Aorta (tissue), 5 donors: ENCODE results near the gene ASB13. TPM values are rescaled to one million over a fixed set of nuclear protein-coding genes. Genes with fewer than 3 reads are reported as not detected.
A peak's percentile ranks its signal among the peaks of the same experiment; 100 is the strongest.

ENCODE experiments used
- ATAC-seq: fragments of 200-7000 bp; cut with Tn5 transposase; one replicate; pipeline ENCODE4 v1.9.1; 2022; ENCODE audit warnings: moderate library complexity; ENCODE audit not compliant: low FRiP score
- DNase-seq, 2 donors: peaks; one replicate each; pipeline ENCODE4 v3.0.0-alpha.2; 2020
- H3K27ac ChIP-seq, 2 donors: one replicate each; pipeline ENCODE4 v1.5.1; 2013; ENCODE audit warnings: low read length in 2 of 2, mild to moderate bottlenecking in 2 of 2, moderate library complexity in 2 of 2, control low read depth in 1 of 2, inconsistent platforms in 1 of 2, low read depth in 1 of 2
- H3K27me3 ChIP-seq, 2 donors: one replicate each; pipeline ENCODE4 v1.6.1; 2013; ENCODE audit warnings: control low read depth in 1 of 2, low read length in 1 of 2, mild to moderate bottlenecking in 1 of 2, moderate library complexity in 1 of 2; ENCODE audit not compliant: insufficient read depth in 2 of 2, control insufficient read depth in 1 of 2
- H3K36me3 ChIP-seq, 2 donors: one replicate each; pipeline ENCODE4 v1.6.1; 2013; ENCODE audit warnings: control low read depth in 1 of 2, low read length in 1 of 2, mild to moderate bottlenecking in 1 of 2; ENCODE audit not compliant: insufficient read depth in 2 of 2, control insufficient read depth in 1 of 2
- H3K4me1 ChIP-seq, 2 donors: one replicate each; pipeline ENCODE4 v1.6.1; 2013; ENCODE audit warnings: low read length in 2 of 2, control low read depth in 1 of 2, mild to moderate bottlenecking in 1 of 2, moderate library complexity in 1 of 2; ENCODE audit not compliant: insufficient read depth in 2 of 2, control insufficient read depth in 1 of 2
- H3K4me3 ChIP-seq, 2 donors: one replicate each; pipeline ENCODE4 v1.5.1; 2013; ENCODE audit warnings: low read length in 2 of 2, control low read depth in 1 of 2, mild to moderate bottlenecking in 1 of 2
- H3K9me3 ChIP-seq: one replicate; pipeline ENCODE4 v1.6.1; 2013; ENCODE audit warnings: mild to moderate bottlenecking, low read length; ENCODE audit not compliant: control insufficient read depth
- WGBS, 2 donors: extraction: QIAGEN DNeasy Blood & Tissue Kit; methylation state at CpG; one replicate each; pipeline ENCODE4 v1.1.7; 2013; 5-methylcytosine and 5-hydroxymethylcytosine counted together
- intact Hi-C, 2 donors: fragments of 100-400 bp; cut with DNase I; formaldehyde crosslinking; loops; one replicate each; pipeline versions ENCODE4 v1.14.2 to v1.15.0; 2022
- polyA plus RNA-seq, 2 donors: library from polyadenylated mRNA; stranded (reverse); fragments of 200-250 nt; gene quantifications; one replicate each; pipeline ENCODE4 v1.2.3, GENCODE V29; 2013
- total RNA-seq, 2 donors: library from RNA; stranded (reverse); fragmentation: NEBNext Ultra II Directional; extraction: Animal tissue kit (Norgen Biotek cat#: 25700); gene quantifications; one replicate each; pipeline ENCODE4 v1.2.1, GENCODE V29; 2021
- donor health status: healthy with polysubstance abuse.
- donor health status: Bipolar disorder and iron deficiency.
- donor health status: DM: no; HTN: no; CAD: no.
- donor health status: DM: no; HTN: no; CAD: no.
- donor health status: DM: yes; HTN: yes; CAD: no.

ASB13 gene
- total and polyA plus RNA-seq, 4 donors, result 19.2 to 35.1 (median 24.1) TPM

DNA sequence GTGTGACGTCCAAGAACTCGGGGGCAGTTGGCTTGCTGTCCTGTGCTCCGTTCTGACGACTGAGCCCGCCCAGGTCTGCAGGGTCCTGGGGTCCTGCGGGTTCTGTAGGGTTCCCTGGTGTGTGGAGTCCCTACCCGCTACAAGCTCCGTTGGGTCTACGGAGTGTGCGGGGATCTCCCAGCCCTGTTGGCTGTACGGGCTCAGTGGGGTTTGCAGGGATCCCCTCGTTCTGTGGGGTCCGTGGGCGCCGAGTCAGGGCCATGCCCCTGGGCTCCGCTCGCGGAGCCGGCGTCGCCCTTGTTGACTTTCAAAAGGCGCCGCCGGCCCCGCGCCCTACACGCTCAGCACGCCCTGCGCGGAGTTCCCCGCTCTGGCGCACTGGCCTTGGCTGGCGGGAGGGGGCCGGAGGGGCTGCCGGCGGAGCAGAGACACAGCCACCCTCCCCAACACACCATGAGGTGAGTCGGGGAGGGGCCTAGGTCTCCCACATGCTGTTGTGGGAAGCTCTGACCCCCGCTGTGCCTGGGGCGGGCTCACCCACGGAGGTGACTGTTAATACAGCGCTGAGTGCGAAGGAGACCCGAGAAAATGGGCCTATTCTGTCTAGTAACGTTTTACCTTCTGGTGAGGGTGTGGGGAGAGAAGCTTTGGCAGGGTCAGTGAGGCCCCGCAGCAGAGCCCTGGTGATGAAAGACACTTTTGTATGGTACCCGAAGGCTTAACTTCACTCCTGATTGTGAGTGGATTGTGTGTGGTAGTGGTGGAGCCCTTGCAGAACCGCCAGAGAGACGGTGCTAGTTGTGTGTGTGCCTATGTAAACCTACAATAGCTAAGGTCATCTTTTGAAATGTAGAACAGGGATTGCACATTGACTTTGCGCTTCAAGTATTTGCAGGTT, 26.3 kb upstream of the ASB13 start:
- WGBS, 2 donors, result 6 to 8% methylated on average over 49 of the region's 49 CpGs
- Histone ChIP-seq H3K27me3 (no peaks in the 10 kb centered on the region), H3K36me3 (no peaks in the 10 kb centered on the region), H3K27ac (no peak overlapping the region), H3K9me3 (no peaks in the 10 kb centered on the region), H3K4me3 (peak overlapping the region; percentile 15 to 59), H3K4me1 (peaks cover 0 to 6% of the 10 kb centered on the region in 2 donors)
- ATAC-seq, result peak; percentile 89
- intact Hi-C loops, result no loop called here
- DNase-seq, result peak; percentile 66 to 83

DNA sequence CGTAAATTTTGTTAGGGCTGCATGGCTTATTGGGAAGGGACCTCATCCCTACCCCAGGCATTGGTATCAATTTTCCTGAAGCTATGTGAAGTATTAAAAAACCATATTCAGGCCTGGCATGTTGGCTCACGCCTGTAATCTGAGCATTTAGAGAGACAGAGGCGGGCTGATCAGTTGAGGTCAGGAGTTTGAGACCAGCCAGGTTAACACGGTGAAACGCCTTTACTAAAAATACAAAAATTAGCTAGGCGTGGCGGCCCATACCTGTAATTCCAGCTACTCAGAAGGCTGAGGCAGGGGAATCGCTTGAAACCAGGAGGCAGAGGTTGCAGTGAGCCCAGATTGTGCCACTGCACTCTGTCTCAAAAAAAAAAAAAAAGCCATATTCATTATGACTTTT, 25.4 kb upstream of the ASB13 start:
- 88 to 90% methylated on average over 8 of the region's 8 CpGs for WGBS, 2 donors
- intact Hi-C loops, result no loop called here
- no peaks in the 10 kb centered on the region for H3K27me3 ChIP-seq
- peaks cover 0 to 6% of the 10 kb centered on the region in 2 donors for H3K4me1 ChIP-seq
- no peak overlapping the region for H3K4me3 ChIP-seq
- DNase-seq (no peak), ATAC-seq (no peak)
- no peak overlapping the region for H3K27ac ChIP-seq
- H3K9me3 ChIP-seq, result no peaks in the 10 kb centered on the region
- H3K36me3 ChIP-seq, result no peaks in the 10 kb centered on the region

DNA sequence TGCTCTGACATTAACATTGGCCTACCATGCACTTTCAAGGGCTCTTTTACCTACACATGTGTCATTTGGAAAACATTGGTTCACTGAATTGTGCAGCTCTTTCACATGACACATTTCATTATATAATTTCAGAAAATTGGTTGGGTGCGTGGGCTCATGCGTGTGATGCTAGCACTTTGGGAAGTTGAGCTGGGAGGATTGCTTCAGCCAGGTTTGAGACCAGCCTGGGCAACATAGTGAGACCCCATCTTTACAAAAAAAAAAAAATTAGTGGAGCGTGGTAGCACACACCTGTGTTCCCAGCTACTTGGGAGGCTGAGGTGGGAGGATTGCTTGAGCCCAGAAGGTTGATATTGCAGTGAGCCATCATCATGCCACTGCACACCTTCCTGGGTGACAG, 22.2 kb upstream of the ASB13 start:
- intact Hi-C loops, result loop anchor here (5.0 to 10.0 kb wide), 3 partner anchors 126 to 241 kb away; partner anchors contain the start of gene GDI2 (in 1 of the 2)
- 97 to 100% methylated on average over 3 of the region's 3 CpGs for WGBS, 2 donors
- no peaks in the 10 kb centered on the region for H3K36me3 ChIP-seq
- DNase-seq, result no peak
- H3K4me3 ChIP-seq, result no peak overlapping the region
- no peaks in the 10 kb centered on the region for H3K9me3 ChIP-seq
- H3K27ac ChIP-seq, result no peak overlapping the region
- no peaks in the 10 kb centered on the region for H3K27me3 ChIP-seq
- no peak for ATAC-seq
- H3K4me1 ChIP-seq, result peaks cover 0 to 6% of the 10 kb centered on the region in 2 donors

DNA sequence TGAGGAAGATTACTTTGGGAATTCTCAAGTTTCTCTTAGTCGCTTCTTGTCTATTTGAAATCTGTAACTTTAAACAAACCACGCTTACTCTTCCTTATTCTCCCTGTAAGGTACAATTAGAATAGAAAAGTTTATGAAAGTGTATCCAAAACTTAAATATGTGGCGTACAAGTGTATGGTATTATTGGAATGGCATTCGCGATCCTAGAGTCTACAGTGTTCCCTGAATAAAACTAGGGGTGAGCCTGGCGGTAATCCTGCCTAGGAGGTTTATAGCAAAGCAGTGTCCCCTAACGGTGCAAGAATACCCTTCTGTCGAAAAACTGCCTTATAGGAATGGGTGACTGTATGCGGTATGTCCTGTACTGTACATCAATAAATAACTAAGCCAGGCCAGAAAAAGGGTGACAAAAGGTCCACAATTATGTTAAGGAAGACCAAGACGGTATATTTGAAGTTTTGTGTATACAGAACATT, 19.4 kb upstream of the ASB13 start:
- H3K4me1 ChIP-seq, result no peaks in the 10 kb centered on the region
- H3K4me3 ChIP-seq, result peak overlapping the region; percentile 81 to 90
- H3K27me3 ChIP-seq, result no peaks in the 10 kb centered on the region
- no peaks in the 10 kb centered on the region for H3K9me3 ChIP-seq
- peak overlapping the region; percentile 49 to 66 for H3K27ac ChIP-seq
- 1 to 2% methylated on average over 10 of the region's 10 CpGs for WGBS, 2 donors
- intact Hi-C loops, result loop anchor here (5.0 to 10.0 kb wide), 3 partner anchors 129 to 239 kb away; partner anchors contain the start of gene GDI2 (in 1 of the 2)
- no peaks in the 10 kb centered on the region for H3K36me3 ChIP-seq
- ATAC-seq, result no peak
- no peak for DNase-seq

DNA sequence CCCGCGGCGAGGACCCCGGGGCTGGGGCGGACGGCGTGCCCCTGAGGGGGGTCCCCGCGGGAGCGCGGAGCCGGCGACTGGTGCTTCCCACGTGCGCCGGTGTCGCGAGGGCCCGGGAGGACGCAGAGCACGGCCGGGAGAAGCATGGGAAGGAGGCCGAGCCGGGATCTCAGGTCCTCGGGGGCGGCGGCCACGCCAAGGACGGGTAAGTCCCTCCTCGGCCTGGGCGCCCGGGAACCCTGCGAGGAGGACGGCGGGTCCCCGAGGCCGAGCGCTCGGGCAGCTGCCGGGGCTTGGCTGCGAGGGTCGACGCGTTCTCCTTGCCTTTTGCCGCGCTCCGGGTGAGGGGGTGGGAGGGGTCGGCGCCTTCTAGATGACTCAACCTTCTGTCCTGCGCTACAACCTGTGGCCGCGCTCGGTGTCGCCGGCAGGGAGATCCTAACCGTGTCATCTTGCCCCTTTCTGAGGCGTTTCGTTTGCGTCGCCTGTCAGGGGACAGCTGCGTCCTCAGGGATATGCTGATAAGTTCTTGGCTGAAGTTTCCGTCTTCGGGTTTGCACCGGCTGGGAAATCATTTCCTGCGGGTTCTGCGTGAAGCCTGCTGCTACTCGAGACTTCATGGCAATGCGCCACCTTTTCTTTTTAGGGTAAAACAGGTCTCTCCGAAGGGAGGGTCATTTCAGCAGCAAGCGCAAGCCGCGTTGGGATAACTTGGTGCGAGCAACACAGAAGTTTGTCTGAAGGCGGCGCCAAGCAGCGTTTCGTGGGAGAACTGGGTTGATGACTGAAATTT, 18.8 kb upstream of the ASB13 start:
- 0% methylated on average over 52 to 77 of the region's 77 CpGs for WGBS, 2 donors
- peak; percentile 83 for ATAC-seq
- H3K36me3 ChIP-seq, result no peaks in the 10 kb centered on the region
- peak overlapping the region; percentile 81 to 90 for H3K4me3 ChIP-seq
- intact Hi-C loops, result loop anchor here (5.0 to 10.0 kb wide), 3 partner anchors 130 to 238 kb away; partner anchors contain the start of gene GDI2 (in 1 of the 2)
- no peaks in the 10 kb centered on the region for H3K27me3 ChIP-seq
- H3K9me3 ChIP-seq, result no peaks in the 10 kb centered on the region
- H3K27ac ChIP-seq, result peak overlapping the region in 1 of 2 donors; percentile 73
- peak; percentile 85 to 89 for DNase-seq
- H3K4me1 ChIP-seq, result no peaks in the 10 kb centered on the region

DNA sequence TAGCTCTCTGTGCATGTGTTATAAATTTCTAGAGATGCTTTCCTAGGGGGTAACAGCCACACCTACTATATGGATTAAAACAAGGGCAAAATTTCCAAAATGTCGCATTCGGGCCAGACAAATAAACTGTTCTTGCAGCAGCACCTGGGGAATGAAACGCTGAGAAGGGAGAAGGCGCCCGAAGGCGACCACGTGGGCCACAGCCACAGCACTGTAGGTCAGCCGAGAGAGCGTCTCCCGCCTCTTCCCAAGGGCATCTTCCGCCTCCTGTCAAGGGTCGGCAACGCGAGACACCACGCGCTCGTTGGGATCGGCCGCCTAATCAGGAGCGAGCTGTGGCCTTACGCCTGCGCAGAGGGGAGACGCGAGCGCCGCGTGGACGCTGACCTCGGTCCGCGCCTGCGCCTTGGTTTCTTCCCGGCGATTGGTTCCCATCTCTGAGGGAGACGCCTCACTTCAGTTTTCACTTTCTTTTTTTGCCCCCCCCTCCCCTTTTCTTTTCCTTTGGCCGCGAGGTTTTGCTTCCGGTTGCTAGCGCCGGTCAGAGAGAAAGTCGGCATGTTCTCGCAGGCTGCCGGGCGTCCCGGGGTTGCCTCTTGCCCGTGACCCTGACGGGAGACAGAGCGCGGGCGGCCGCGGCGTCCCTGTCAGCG, 18.0 kb upstream of the ASB13 start, which contains the start of gene TASOR2:
TSS of gene TASOR2 (plus strand) at position 521 of the 653 bp plus-strand sequence. CDS start 35,805 bp downstream, outside the sequence.
- no peaks in the 10 kb centered on the region for H3K4me1 ChIP-seq
- intact Hi-C loops, result loop anchor here (10.0 kb wide), 2 partner anchors 130 to 190 kb away; partner anchors contain the start of gene GDI2 (in 1 of the 2)
- H3K36me3 ChIP-seq, result no peaks in the 10 kb centered on the region
- no peaks in the 10 kb centered on the region for H3K9me3 ChIP-seq
- peak; percentile 99 for DNase-seq
- peak within 1 kb of the TSS in 1 of 2 donors; percentile 73 for H3K27ac ChIP-seq
- H3K4me3 ChIP-seq, result peak within 1 kb of the TSS; percentile 81 to 90
- H3K27me3 ChIP-seq, result no peaks in the 10 kb centered on the region
- ATAC-seq, result peak; percentile 97
- WGBS, 2 donors, result 0 to 1% methylated on average over 53 to 54 of the region's 54 CpGs

DNA sequence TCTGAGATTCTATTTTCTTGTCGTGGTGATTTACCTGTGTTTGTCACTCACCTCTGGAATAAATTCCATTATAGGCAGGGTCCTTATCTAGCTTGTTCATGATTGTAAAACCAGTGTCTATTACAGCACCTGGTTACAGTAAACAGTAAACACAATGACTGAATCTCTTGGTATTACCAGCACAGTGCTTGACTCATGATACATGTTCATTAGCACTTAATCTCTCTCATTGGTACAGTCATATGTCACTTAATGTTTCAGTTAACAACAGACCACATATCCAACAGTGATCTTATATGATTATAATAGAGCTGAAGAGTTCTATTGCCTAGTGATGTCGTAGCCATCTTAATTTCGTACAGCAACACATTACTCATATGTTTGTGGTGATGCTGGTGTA, 16.7 kb upstream of the ASB13 start:
- H3K27me3 ChIP-seq, result no peaks in the 10 kb centered on the region
- intact Hi-C loops, result loop anchor here (10.0 kb wide), 2 partner anchors 132 to 192 kb away; partner anchors contain the start of gene GDI2 (in 1 of the 2)
- no peak overlapping the region for H3K27ac ChIP-seq
- no peak overlapping the region for H3K4me3 ChIP-seq
- no peaks in the 10 kb centered on the region for H3K36me3 ChIP-seq
- no peak for ATAC-seq
- DNase-seq, result no peak
- WGBS, 2 donors, result 78 to 81% methylated on average over 3 of the region's 3 CpGs
- no peaks in the 10 kb centered on the region for H3K9me3 ChIP-seq
- no peaks in the 10 kb centered on the region for H3K4me1 ChIP-seq

DNA sequence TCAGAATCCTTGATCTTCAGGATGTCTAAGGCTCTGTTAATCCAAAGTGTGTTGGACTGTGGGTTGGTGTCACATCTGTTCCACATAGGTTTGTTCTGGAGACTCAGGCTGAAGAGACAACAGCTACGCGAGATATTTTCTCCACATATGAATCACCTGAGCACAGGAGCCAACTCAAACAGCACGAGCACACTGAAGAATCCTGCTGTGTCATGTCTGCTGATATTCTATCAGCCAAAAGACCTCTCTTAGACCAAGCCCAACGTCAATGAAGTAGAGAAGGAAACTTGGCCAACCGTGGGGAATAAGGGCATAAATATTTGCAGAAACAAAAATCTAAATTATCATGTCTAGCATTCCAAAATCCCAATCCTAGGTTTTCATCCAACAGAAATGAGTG, 15.5 kb upstream of the ASB13 start:
- intact Hi-C loops, result loop anchor here (10.0 kb wide), 2 partner anchors 133 to 193 kb away; partner anchors contain the start of gene GDI2 (in 1 of the 2)
- DNase-seq, result no peak
- no peaks in the 10 kb centered on the region for H3K9me3 ChIP-seq
- H3K4me1 ChIP-seq, result no peaks in the 10 kb centered on the region
- H3K4me3 ChIP-seq, result no peak overlapping the region
- no peak overlapping the region for H3K27ac ChIP-seq
- no peaks in the 10 kb centered on the region for H3K27me3 ChIP-seq
- ATAC-seq, result no peak
- 74 to 76% methylated on average over 5 of the region's 5 CpGs for WGBS, 2 donors
- no peaks in the 10 kb centered on the region for H3K36me3 ChIP-seq
